ENCODE measurements around the gene CENPE. TPM values are rescaled to one million over a fixed set of nuclear protein-coding genes. Genes with fewer than 3 reads are reported as not detected.

Gene CENPE, protein sequence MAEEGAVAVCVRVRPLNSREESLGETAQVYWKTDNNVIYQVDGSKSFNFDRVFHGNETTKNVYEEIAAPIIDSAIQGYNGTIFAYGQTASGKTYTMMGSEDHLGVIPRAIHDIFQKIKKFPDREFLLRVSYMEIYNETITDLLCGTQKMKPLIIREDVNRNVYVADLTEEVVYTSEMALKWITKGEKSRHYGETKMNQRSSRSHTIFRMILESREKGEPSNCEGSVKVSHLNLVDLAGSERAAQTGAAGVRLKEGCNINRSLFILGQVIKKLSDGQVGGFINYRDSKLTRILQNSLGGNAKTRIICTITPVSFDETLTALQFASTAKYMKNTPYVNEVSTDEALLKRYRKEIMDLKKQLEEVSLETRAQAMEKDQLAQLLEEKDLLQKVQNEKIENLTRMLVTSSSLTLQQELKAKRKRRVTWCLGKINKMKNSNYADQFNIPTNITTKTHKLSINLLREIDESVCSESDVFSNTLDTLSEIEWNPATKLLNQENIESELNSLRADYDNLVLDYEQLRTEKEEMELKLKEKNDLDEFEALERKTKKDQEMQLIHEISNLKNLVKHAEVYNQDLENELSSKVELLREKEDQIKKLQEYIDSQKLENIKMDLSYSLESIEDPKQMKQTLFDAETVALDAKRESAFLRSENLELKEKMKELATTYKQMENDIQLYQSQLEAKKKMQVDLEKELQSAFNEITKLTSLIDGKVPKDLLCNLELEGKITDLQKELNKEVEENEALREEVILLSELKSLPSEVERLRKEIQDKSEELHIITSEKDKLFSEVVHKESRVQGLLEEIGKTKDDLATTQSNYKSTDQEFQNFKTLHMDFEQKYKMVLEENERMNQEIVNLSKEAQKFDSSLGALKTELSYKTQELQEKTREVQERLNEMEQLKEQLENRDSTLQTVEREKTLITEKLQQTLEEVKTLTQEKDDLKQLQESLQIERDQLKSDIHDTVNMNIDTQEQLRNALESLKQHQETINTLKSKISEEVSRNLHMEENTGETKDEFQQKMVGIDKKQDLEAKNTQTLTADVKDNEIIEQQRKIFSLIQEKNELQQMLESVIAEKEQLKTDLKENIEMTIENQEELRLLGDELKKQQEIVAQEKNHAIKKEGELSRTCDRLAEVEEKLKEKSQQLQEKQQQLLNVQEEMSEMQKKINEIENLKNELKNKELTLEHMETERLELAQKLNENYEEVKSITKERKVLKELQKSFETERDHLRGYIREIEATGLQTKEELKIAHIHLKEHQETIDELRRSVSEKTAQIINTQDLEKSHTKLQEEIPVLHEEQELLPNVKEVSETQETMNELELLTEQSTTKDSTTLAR (N-terminal part only)
- total RNA-seq (2022; extraction: Qiagen RNA extraction; ENCODE audit: low read depth) = 4.6 to 8.9 TPM (median 6.9 TPM) in 5 replicates

DNA sequence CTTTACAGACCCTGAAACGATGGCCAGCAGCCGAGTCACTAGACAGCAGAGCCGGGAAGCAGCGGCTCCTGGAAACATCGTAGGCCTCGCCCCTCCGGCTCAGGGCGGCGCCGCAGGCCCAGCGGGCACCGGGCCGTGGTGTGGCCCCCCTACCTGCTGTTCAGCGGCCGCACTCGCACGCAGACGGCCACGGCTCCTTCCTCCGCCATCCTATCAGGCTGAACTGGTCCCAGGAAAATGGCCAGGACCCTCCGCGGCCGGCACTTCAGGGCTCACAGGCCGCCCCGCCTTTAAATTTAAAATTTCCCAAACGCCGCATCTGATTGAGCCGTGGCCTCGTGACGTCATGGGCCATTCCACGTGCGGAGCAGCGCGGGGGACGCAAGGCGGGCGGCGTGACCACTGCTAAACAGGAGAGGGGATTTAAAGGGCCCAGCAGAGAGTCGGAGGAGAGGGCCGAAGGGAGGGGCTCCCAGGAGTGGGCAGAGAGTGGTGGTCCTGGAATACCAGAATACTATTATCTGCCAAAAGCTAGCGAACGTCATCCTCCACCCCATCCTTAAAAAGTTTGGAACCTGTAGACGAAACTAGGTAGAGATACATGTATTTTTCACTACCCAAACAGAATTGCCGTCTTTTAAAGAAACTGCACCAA is at the start of gene CENPE:
CENPE (minus strand) TSS at position 233 of the 655 bp plus-strand sequence; CDS start at position 209, 24 bp downstream.

DNA sequence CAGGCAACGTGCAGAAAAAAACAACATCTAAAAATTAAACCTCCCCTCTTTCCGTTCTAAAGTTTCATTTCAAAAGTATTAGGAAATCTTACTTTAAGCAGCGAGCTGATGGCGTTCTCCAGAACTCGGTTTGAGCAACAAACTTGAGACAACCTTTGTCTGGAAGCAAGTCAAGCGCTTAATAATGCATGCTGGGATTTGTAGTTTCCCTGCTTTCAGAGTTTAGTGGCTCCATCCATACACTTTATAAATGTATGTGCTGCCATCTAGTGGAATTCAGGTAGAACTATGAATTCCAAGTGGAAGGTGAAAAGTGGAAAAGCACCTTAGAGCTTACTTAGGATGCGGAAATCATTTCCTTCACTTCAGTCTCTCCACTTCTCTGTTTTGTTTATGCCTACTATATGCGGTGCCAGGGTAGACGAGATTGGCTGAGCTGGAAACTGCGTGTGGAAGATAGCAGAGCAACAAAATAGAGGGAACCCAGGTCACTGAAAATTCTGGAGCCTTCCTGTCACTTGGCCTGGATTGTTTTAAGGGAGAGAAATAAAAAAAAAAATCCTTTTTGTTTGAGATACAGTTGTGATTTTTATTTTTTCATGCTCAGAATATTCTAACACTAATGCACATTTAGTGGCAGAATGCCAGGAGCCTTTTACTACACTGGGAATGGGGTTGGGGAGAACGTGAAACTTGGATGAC is 98.3 kb downstream of the CENPE start, which contains the start of gene BDH2:
BDH2 (minus strand) TSS at position 144 of the 702 bp plus-strand sequence. CDS start 3,580 bp downstream, outside the sequence.

DNA sequence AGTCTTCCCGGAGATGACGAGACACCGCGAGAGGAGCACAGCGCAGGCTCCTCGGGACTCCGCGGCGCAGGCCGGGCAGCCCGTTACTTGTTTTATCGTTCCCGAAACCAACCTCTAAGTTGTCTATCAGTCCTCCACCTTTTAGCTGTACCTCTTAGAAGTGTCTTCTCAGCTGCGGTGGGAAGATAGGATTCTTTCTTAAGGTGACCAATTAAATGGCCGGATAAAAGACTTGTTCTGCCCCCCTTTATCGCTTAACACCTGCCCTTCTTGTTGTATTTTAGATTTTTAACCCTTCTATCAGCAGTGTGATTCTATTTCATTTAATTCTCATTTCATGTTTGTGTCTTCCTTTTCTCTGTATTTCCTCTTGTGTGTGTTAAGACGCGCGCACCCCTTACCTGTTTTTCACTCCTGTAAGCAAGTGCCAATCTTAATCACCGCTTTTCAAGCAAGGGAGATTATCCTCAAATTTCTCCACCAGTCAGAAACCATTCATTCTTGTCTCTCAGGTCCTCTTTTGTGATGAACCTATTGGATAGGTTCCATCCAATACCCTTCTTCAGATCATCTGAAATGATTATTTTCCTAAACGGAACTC is 121.3 kb downstream of the CENPE start, which contains the start of gene SLC9B2:
SLC9B2 (minus strand) TSS at position 15 of the 601 bp plus-strand sequence. CDS start 9,211 bp downstream, outside the sequence.

Other genes with a start within 250 kb of the CENPE start
- 0.16 to 0.28 TPM in 2 of 5 replicates, not detected in the others for gene SLC9B1, start 178.6 kb downstream of the CENPE start, total RNA-seq (2022; extraction: Qiagen RNA extraction; ENCODE audit: low read depth)
- gene SLC9B2, start 121.6 kb downstream of the CENPE start, total RNA-seq (2022; extraction: Qiagen RNA extraction; ENCODE audit: low read depth) = 7.3 to 8.2 TPM (median 7.6 TPM) in 5 replicates
- 7.4 to 10.1 TPM (median 9.2 TPM) in 5 replicates for gene BDH2, start 98.5 kb downstream of the CENPE start, total RNA-seq (2022; extraction: Qiagen RNA extraction; ENCODE audit: low read depth)